Lung (tissue), 12 donors: Measurements from ENCODE around the gene POU2F2. TPM values are rescaled to one million over a fixed set of nuclear protein-coding genes. Genes with fewer than 3 reads are reported as not detected.

ENCODE experiments used
- ATAC-seq: fragments of 200-7000 bp; cut with Tn5 transposase; one replicate; pipeline ENCODE4 v1.9.1; 2020; ENCODE audit warnings: moderate number of reproducible peaks; ENCODE audit not compliant: insufficient read depth, low FRiP score
- DNase-seq, 3 donors: peaks; one replicate each; pipeline ENCODE4 v3.0.0-alpha.2; 2013 to 2017
- H3K27ac ChIP-seq, 2 donors: one replicate each; pipeline ENCODE4 v1.5.1; 2013; ENCODE audit warnings: mild to moderate bottlenecking in 2 of 2, moderate library complexity in 2 of 2, control low read depth in 1 of 2, inconsistent platforms in 1 of 2, low read depth in 1 of 2, low read length in 1 of 2
- H3K27me3 ChIP-seq, 3 donors: one replicate each; pipeline ENCODE4 v1.5.1; 2013; ENCODE audit warnings: low read length in 2 of 3; ENCODE audit not compliant: control insufficient read depth in 3 of 3, insufficient read depth in 3 of 3
- H3K36me3 ChIP-seq, 4 donors: one replicate each; pipeline ENCODE4 v1.5.1; 2013; ENCODE audit warnings: low read length in 4 of 4, mild to moderate bottlenecking in 1 of 4, moderate library complexity in 1 of 4; ENCODE audit not compliant: control insufficient read depth in 4 of 4, insufficient read depth in 4 of 4
- H3K4me1 ChIP-seq, 5 donors: one replicate each; pipeline ENCODE4 v1.5.1; 2013; ENCODE audit warnings: low read length in 5 of 5, mild to moderate bottlenecking in 2 of 5, moderate library complexity in 1 of 5; ENCODE audit not compliant: control insufficient read depth in 5 of 5, insufficient read depth in 5 of 5
- H3K4me3 ChIP-seq: one replicate; pipeline ENCODE4 v1.5.1; 2013; ENCODE audit warnings: mild to moderate bottlenecking, control low read depth, moderate library complexity
- H3K9ac ChIP-seq, 2 donors: one replicate each; pipeline ENCODE4 v1.5.1; 2013; ENCODE audit warnings: low read length in 2 of 2, control low read depth in 1 of 2; ENCODE audit not compliant: insufficient read depth in 1 of 2
- H3K9me3 ChIP-seq, 4 donors: one replicate each; pipeline ENCODE4 v1.5.1; 2013; ENCODE audit warnings: low read length in 3 of 4, mild to moderate bottlenecking in 1 of 4, moderate library complexity in 1 of 4; ENCODE audit not compliant: control insufficient read depth in 4 of 4, insufficient read depth in 3 of 4
- CTCF ChIP-seq: IDR thresholded peaks from 2 replicates; pipeline ENCODE4 v1.5.1; 2012; ENCODE audit warnings: mild to moderate bottlenecking; ENCODE audit errors: control extremely low read depth, extremely low read depth
- WGBS, 2 donors: extraction: QIAGEN DNeasy Blood & Tissue Kit; methylation state at CpG; one replicate each; pipeline ENCODE4 v1.1.7; 2013; 5-methylcytosine and 5-hydroxymethylcytosine counted together
- polyA plus RNA-seq, 2 donors: library from polyadenylated mRNA; stranded (reverse); fragments of 200-250 nt; gene quantifications; one replicate each; pipeline ENCODE4 v1.2.1, GENCODE V29; 2013
- total RNA-seq, 2 donors: library from RNA; depleted of rRNA in 1 of 2; stranded (reverse); fragments of >200 nt in 1 of 2; gene quantifications; one replicate each; pipeline ENCODE4 v1.2.1, GENCODE V29; 2014 to 2021
- donor health status: control.
- donor health status: control.
- donor health status: Bipolar disorder and iron deficiency.
- donor health status: healthy.
- donor health status: DM: yes; HTN: yes; CAD: no.

Gene POU2F2
- total and polyA plus RNA-seq, 4 donors = 1.9 to 11.9 (median 5.4) TPM

GRCh38 chr19:42089772-42090171, 42.5 kb downstream of the POU2F2 start:
- Histone ChIP-seq H3K36me3 (no peaks in the 10 kb centered on the region), H3K9me3 (no peaks in the 10 kb centered on the region), H3K9ac (no peak overlapping the region), H3K4me3 (no peak overlapping the region), H3K27me3 (no peaks in the 10 kb centered on the region), H3K27ac (no peak overlapping the region), H3K4me1 (peaks cover 0 to 4% (median 0%) of the 10 kb centered on the region in 5 donors)
- no peak for TF ChIP-seq CTCF
- ATAC-seq (no peak), DNase-seq (no peak)
- WGBS, 2 donors = 94% methylated on average over 13 of the region's 13 CpGs

GRCh38 chr19:42089191-42089750, 43.0 kb downstream of the POU2F2 start:
- TF ChIP-seq CTCF = no peak
- ATAC-seq (no peak), DNase-seq (no peak)
- Histone ChIP-seq H3K4me1 (peaks cover 0 to 4% (median 0%) of the 10 kb centered on the region in 5 donors), H3K4me3 (no peak overlapping the region), H3K9ac (no peak overlapping the region), H3K27me3 (no peaks in the 10 kb centered on the region), H3K36me3 (no peaks in the 10 kb centered on the region), H3K9me3 (no peaks in the 10 kb centered on the region), H3K27ac (no peak overlapping the region)
- WGBS, 2 donors = 80 to 90% methylated on average over 13 of the region's 13 CpGs

- ATAC-seq = no peak
- Histone ChIP-seq H3K4me1 (peaks cover 0 to 3% (median 0%) of the 10 kb centered on the region in 5 donors), H3K9me3 (no peaks in the 10 kb centered on the region), H3K9ac (no peak overlapping the region), H3K36me3 (peaks cover 0 to 3% (median 0%) of the 10 kb centered on the region in 4 donors), H3K27ac (no peak overlapping the region), H3K4me3 (no peak overlapping the region), H3K27me3 (no peaks in the 10 kb centered on the region)
- DNase-seq = no peak
- no peak for TF ChIP-seq CTCF
- 58 to 81% methylated on average over 18 of the region's 18 CpGs for WGBS, 2 donors
Measured at GRCh38 chr19:42088471-42089190, 43.6 kb downstream of the POU2F2 start.
